Measurements from ENCODE around the gene RIMS3.

Gene RIMS3

GRCh38 chr1:40593449-40594186, 71.9 kb downstream of the RIMS3 start:
- peak in 3 of 4 experiments; percentile 3 to 27 (median 16) for DNase-seq

- DNase-seq, result peak; percentile 62 to 81 (median 72)
Measured at GRCh38 chr1:40592107-40592803, 73.2 kb downstream of the RIMS3 start.

GRCh38 chr1:40588586-40588985, 76.9 kb downstream of the RIMS3 start:
- DNase-seq, result no peak

GRCh38 chr1:40583980-40584379, 81.5 kb downstream of the RIMS3 start:
- no peak for DNase-seq

GRCh38 chr1:40582116-40582515, 83.4 kb downstream of the RIMS3 start:
- DNase-seq, result no peak

GRCh38 chr1:40575336-40575735, 90.1 kb downstream of the RIMS3 start:
- no peak for DNase-seq

GRCh38 chr1:40574805-40575204, 90.7 kb downstream of the RIMS3 start:
- peak; percentile 81 to 95 (median 84) for DNase-seq

Measured in suppressor macrophage (primary cell).